Liver (tissue), 2 donors: Measurements from ENCODE around the gene TRIM9.

Experiments used
- HNF4G ChIP-seq: IDR thresholded peaks from 2 replicates; pipeline ENCODE4 v1.6.1; 2016; ENCODE audit warnings: antibody characterized with exemption
- RAD21 ChIP-seq, 2 donors: IDR thresholded peaks; 2 replicates each; pipeline ENCODE4 v1.6.1; 2016; ENCODE audit warnings: antibody characterized with exemption in 2 of 2, mild to moderate bottlenecking in 2 of 2
- donor health status: healthy.

GRCh38 chr14:51079085-51079484 is 15.8 kb downstream of the TRIM9 start:
- TF ChIP-seq RAD21 (IDR thresholded peaks at IDR 0.05) (no peak), HNF4G (no peak)
